Motor neuron (in vitro differentiated cells): ENCODE measurements around the gene PXYLP1. TPM values are rescaled to one million over a fixed set of nuclear protein-coding genes. Genes with fewer than 3 reads are reported as not detected.

Source experiments
- ATAC-seq, 8 experiments: fragments of 200-7000 bp; cut with Tn5 transposase; replicated peaks in 6 of 8; 2 replicates each; pipeline ENCODE4 v1.8.0; 2021; ENCODE audit warnings: mild to moderate bottlenecking in 8 of 8, moderate library complexity in 8 of 8
- H3K27ac ChIP-seq, 2 donors: fragments of 250-450 bp; sonication (Bioruptor Pico); 2 replicates each; pipeline ENCODE4 v1.9.0; 2021; ENCODE audit warnings: antibody characterized with exemption in 2 of 2, mild to moderate bottlenecking in 2 of 2, moderate library complexity in 1 of 2
- H3K4me1 ChIP-seq, 2 donors: fragments of 250-450 bp; sonication (Bioruptor Pico); replicated peaks in 1 of 2; 2 replicates each; pipeline ENCODE4 v1.6.1; 2021; ENCODE audit warnings: antibody characterized with exemption in 2 of 2, mild to moderate bottlenecking in 2 of 2, moderate library complexity in 1 of 2
- H3K4me3 ChIP-seq, 5 donors: fragments of 250-450 bp; sonication (Bioruptor Pico); 2 replicates each; pipeline ENCODE4 v1.9.0; 2021; ENCODE audit warnings: antibody characterized with exemption in 5 of 5, mild to moderate bottlenecking in 5 of 5, moderate library complexity in 4 of 5
- WGBS, 10 experiments: fragments of 450-650 bp; shearing (Covaris generic); methylation state at CpG; one replicate each; pipeline ENCODE4 v1.0.0; 2022; 5-methylcytosine and 5-hydroxymethylcytosine counted together
- in situ Hi-C, 9 experiments: fragments of 400-800 bp; cut with MboI; loops; one replicate each; pipeline ENCODE4 v1.15.0; 2021; ENCODE audit warnings: low sequenced_read_pairs in 9 of 9, low pct_unique_long_range_greater_than_20kb in 2 of 9; ENCODE audit not compliant: unreplicated experiment in 9 of 9
- total RNA-seq, 8 experiments: library from RNA; unstranded; fragments of 300-600 nt; gene quantifications; 2 replicates each; pipeline versions ENCODE4 v1.2.3 to v1.2.4, GENCODE V29; 2022

The PXYLP1 gene
- total RNA-seq, 8 experiments from 2014 or later, result 11.9 to 65.2 (median 40.0) TPM

DNA sequence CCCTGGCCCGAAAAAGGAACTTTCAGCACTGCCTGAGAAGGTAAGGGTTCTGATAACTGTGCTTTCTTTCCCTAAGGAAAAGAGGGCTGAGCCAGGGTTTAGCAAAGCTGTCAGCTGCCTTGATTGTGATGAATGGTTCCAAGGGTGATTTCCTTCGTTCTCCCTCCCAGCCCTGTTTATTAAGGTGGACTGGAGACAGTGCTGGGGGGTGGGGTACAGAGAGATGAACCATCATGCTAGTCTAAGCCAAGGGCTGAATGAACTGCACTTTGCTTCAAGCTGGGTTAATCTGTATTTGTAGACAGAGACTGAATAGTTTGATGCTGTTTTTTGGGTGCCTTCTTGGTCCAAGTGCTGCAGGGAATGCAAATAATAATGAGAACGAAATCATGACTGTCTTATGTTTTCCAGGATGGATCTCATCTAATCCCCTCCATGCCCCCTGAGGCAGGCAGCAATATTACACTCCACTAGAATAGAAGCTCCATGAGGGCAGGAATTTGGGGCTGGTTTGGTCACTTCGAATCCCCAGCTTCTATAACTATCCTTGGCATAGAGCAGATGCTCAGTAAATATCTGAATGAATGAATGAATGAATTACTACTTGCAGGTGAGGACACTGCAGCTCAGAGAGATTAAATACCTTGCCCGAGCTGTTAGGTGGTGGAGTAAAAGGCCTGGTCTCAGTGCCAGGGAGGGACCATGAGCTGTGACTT is 10.9 kb downstream of the PXYLP1 start:
- Histone ChIP-seq H3K4me3 (no peak overlapping the region), H3K4me1 (peaks cover 11 to 12% of the 10 kb centered on the region in 2 donors), H3K27ac (peak overlapping the region; percentile 13 to 88)
- peak in 4 of 8 experiments; percentile 7 to 43 (median 30) for ATAC-seq
- in situ Hi-C loops, result no loop called here
- WGBS, 10 experiments, result 0 to 100% (median 80%) methylated on average over 1 to 3 of the region's 5 CpGs; no CpG with 5 or more reads in 1 of the 10 experiments

DNA sequence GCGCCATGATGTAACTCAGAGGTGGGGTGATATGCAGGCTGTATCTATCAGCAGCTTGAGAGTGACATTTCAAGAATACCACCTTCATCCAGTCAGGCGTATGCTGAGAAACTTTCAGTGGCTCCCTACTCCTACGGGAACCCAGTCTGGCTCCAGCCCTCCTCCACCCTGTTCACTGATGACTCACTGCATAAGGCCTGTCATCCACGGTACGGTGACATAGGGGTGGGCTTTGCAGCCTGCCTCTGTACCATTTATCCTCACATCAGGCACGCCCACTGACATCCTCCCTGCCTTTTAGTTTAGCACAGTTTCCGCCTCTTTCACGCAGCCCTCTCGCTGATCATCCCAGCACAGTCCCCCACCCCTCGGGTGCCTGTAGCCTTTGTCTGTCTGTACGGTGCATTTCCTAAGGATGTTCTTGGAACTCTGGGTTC is 11.7 kb downstream of the PXYLP1 start:
- ATAC-seq, result peak; percentile 42 to 100 (median 99)
- in situ Hi-C loops, result no loop called here
- H3K4me1 ChIP-seq, result peaks cover 11 to 12% of the 10 kb centered on the region in 2 donors
- peak overlapping the region; percentile 67 to 88 for H3K27ac ChIP-seq
- peak overlapping the region in 2 of 5 donors; percentile 5 to 16 for H3K4me3 ChIP-seq
- WGBS, 10 experiments, result 8 to 80% (median 46%) methylated on average over 1 to 6 of the region's 11 CpGs; no CpG with 5 or more reads in 3 of the 10 experiments

DNA sequence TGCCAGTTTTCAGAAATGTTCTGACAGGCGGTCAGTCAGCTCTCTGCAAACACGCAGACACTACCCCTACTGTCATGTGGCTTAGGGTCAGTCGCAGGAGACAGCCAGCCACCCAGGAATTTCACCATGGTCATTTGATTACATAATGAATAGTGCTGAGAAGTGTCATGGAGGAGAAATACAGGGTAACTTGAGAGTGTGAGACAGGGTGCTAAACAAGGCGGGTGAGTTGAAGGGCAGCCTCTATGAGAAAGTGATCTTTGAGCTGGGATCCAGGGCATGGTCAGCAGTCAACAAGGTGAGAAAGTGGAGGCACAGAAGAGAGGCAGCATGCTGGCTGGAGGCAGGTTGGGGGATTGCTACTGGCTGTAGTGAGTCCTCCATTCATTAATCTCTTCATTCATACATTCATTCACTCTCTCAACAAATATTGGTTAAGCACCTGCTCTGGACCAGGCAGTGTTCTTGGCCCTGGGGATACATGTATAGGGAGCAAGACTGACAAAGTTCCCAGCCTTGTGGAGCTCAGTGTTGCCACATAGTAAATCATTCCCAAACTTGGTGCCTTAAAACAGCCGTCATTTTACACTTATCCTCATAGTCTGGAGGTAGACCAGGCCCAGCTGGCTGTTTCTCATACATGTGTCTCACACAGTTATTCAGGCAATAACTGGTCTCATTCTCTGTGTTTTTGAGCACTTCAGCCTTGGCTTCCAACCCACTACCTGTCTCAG is 14.8 kb downstream of the PXYLP1 start:
- WGBS, 10 experiments, result 56 to 100% (median 100%) methylated on average over 1 to 3 of the region's 5 CpGs; no CpG with 5 or more reads in 4 of the 10 experiments
- no peak for ATAC-seq
- Histone ChIP-seq H3K27ac (no peak overlapping the region), H3K4me1 (peaks cover 11 to 12% of the 10 kb centered on the region in 2 donors), H3K4me3 (no peak overlapping the region)
- in situ Hi-C loops, result no loop called here

DNA sequence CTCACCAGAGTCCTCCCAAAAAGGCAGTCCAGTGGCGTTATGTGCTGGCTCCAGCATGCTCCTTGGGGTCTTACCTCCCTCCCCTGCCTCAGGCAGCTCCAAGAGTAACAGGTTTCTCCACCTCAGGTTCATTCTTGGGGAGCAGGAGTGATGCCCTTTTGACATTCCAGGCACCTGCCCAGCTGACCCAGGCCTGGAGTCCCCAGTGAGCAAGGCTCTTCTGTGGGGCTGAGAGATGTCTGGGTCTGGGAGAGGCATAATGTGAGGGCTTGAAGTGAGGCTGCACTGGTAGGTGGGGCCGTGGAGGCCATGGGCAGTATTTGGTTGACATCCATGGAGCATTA is 15.3 kb downstream of the PXYLP1 start:
- in situ Hi-C loops, result no loop called here
- Histone ChIP-seq H3K4me1 (peaks cover 11 to 12% of the 10 kb centered on the region in 2 donors), H3K4me3 (no peak overlapping the region), H3K27ac (no peak overlapping the region)
- 0 to 100% (median 92%) methylated on average over 1 of the region's 2 CpGs; no CpG with 5 or more reads in 6 of the 10 experiments for WGBS, 10 experiments
- ATAC-seq, result no peak

DNA sequence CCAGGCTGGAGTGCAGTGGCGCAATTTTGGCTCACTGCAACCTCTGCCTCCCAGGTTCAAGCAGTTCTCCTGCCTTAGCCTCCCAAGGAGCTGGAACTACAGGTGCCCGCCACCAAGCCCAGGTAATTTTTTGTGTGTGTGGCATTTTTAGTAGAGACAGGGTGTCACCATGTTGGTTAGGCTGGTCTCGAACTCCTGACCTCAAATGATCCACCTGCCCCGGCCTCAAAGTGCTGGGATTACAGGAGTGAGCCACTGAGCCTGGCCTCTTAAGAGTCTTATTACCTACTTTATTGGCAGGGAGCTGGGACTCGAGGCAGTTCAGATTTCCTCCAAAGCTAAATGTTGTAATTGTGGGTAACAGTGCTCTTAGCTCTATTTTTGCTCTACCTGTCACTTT is 16.4 kb downstream of the PXYLP1 start:
- Histone ChIP-seq H3K4me3 (no peak overlapping the region), H3K4me1 (peaks cover 6 to 9% of the 10 kb centered on the region in 2 donors), H3K27ac (no peak overlapping the region)
- ATAC-seq, result no peak
- in situ Hi-C loops, result no loop called here
- 66 to 100% (median 97%) methylated on average over 1 to 4 of the region's 5 CpGs; no CpG with 5 or more reads in 5 of the 10 experiments for WGBS, 10 experiments

DNA sequence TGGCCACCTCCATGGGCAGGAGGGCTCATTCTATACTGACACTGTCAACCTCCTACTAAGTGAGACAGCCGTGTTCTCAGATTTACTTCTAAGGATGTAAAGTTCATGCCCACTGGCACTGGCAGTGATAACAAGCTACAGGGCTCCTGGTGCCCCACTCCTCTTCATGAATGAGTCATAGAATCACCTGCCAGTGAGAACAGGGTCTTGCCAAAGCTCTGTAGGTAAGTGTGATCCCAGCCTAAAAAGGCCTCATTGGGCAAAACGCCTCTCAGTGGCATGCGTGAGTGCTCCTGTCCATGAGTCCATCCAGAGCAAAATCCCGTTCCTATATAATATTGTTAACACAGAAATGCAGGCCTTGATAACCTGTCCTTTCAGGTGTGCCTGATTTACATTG is 17.4 kb downstream of the PXYLP1 start:
- H3K27ac ChIP-seq, result no peak overlapping the region
- in situ Hi-C loops, result no loop called here
- 71 to 100% (median 100%) methylated on average over 1 to 3 of the region's 4 CpGs; no CpG with 5 or more reads in 3 of the 10 experiments for WGBS, 10 experiments
- H3K4me3 ChIP-seq, result no peak overlapping the region
- ATAC-seq, result no peak
- H3K4me1 ChIP-seq, result no peaks in the 10 kb centered on the region

DNA sequence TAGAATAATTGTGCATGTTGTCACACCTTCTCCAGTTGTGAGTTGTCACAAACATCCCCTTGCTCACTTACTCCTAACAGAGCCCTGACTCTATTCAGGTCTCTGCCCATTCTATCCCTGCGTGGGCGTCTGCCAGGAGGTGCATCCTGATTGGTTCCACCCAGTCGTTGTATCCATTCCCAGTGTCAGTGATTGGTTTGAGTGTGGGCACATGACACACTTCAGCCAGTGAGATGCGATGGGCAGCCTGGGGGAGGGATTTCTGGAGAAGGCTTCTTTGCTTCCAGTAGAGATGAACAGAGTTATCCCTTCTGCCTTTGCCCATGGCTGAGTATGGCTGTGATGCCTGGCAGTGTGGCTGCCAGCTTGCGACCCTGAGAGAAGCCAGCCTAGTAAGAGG is 18.7 kb downstream of the PXYLP1 start:
- H3K27ac ChIP-seq, result no peak overlapping the region
- WGBS, 10 experiments, result 60 to 100% (median 91%) methylated on average over 1 to 4 of the region's 5 CpGs; no CpG with 5 or more reads in 5 of the 10 experiments
- ATAC-seq, result no peak
- H3K4me3 ChIP-seq, result no peak overlapping the region
- H3K4me1 ChIP-seq, result no peaks in the 10 kb centered on the region
- in situ Hi-C loops, result no loop called here

DNA sequence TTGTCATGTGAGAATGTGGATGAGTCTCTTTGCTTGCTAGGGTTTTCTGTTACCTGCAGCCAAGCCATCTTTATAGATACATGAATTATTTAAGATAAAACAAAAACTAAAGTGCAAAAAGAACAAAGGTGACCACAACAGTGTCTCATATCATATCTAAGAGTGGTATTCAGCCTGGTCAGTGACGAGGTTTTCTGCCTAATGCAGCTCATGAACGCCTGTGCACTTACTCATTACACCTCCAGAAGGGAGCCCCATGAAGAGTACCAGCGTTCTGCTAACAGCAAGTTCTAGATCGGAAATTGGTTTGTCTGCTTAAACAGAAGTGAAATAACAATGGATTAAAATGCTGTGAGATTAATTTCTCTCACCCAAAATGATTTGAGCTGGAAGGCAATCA is 19.2 kb downstream of the PXYLP1 start:
- ATAC-seq, result no peak
- no peak overlapping the region for H3K4me3 ChIP-seq
- H3K27ac ChIP-seq, result no peak overlapping the region
- H3K4me1 ChIP-seq, result no peaks in the 10 kb centered on the region
- WGBS, 10 experiments, result 67 to 100% (median 94%) methylated on average over 1 to 4 of the region's 4 CpGs
- in situ Hi-C loops, result no loop called here

DNA sequence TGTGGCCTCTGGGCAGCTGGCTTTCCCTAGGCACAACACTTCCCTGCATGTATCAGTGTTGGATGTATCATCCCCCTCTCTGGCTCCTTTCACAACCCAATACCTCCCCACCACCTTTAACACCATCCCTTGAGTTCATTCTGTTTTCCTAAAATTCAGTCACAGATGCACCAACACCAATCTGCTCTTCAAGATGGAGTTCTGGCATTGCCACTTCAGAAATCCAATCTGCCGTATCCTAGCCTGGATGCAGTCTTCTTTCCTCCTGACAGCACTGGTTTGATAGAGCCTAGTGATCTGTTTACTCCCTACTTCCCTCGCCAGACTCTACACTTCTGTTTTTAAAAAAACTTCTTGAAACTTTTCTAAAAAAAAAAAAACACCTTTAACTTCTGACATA is 21.7 kb downstream of the PXYLP1 start:
- Histone ChIP-seq H3K4me1 (no peaks in the 10 kb centered on the region), H3K4me3 (no peak overlapping the region), H3K27ac (no peak overlapping the region)
- 90 to 100% (median 100%) methylated on average over 1 to 2 of the region's 2 CpGs; no CpG with 5 or more reads in 3 of the 10 experiments for WGBS, 10 experiments
- ATAC-seq, result no peak
- in situ Hi-C loops, result no loop called here

DNA sequence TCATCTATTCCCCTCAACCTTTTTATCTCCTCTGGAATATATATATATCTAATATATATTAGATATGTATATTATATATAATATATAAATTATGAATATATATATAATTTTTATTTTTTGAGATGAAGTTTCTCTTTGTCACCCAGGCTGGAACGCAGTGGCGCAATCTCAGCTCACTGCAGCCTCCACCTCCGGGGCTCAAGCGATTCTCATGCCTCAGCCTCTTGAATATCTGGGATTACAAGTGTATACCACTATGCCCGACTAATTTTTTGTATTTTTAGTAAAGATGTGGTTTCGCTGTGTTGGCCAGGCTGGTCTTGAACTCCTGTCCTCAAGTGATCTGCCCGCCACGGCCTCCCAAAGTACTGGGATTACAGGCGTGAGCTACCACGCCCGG is 22.2 kb downstream of the PXYLP1 start:
- Histone ChIP-seq H3K4me3 (no peak overlapping the region), H3K27ac (no peak overlapping the region), H3K4me1 (no peaks in the 10 kb centered on the region)
- in situ Hi-C loops, result no loop called here
- ATAC-seq, result no peak
- WGBS, 10 experiments, result 80 to 100% (median 94%) methylated on average over 1 to 10 of the region's 11 CpGs; no CpG with 5 or more reads in 4 of the 10 experiments

DNA sequence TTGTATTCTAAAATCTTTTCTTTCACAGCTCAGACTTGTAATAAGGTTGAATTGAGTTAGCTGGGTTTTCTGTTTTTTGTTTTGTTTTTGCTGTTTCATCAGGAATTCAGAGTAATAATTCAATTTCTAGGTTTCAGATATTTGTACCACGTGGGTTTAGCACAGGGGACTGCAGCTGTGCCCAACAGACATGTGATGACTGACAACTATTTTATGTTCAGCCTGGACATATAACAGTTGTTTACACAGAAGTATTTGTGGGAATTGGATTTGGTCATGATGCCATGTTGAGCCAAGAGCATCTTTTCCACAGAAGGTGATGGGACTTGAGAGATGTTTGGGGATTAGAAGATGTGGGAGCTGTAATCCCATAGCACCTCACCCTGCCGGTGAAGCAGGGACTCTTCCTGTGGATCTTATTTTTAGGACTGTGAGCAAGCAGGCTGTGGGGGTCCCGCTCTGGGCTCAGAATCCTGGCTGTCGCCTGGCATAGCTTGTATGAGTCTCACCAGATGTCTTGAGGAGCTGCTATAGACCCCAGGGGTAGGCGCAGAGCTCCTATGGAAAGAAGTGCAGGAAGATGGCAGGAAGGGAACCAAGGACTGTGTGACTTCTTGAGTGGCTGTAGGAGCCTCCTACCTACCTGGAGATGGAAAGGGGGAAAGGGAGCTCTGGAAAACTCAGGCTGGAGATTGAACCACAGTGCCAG is 23.7 kb downstream of the PXYLP1 start:
- no peak for ATAC-seq
- in situ Hi-C loops, result no loop called here
- no peak overlapping the region for H3K27ac ChIP-seq
- H3K4me1 ChIP-seq, result peaks cover 9 to 13% of the 10 kb centered on the region in 2 donors
- 0 to 93% (median 78%) methylated on average over 1 to 4 of the region's 5 CpGs; no CpG with 5 or more reads in 2 of the 10 experiments for WGBS, 10 experiments
- no peak overlapping the region for H3K4me3 ChIP-seq

DNA sequence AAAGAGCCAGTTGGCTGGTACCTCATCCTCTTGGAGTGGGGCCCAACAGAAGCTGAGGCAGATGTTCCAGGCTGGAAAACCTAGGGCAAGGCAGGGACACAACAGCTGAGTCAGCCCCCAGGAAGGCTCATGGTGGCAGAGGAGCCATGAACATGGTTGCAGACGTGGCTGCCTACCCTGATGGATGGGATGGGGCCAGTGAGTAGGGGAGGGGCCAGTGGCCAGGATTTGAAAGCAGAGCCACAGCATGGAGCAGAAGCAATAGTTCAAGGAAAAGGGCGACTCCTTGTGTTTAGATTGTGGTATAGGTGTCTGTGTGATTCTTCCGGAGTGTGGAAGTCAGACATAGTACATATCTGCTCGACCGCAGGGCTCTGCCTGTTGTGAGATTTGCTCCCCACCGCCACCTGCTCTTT is 24.2 kb downstream of the PXYLP1 start:
- no peak overlapping the region for H3K27ac ChIP-seq
- peak in 4 of 8 experiments; percentile 40 to 91 (median 84) for ATAC-seq
- H3K4me1 ChIP-seq, result peaks cover 15 to 19% of the 10 kb centered on the region in 2 donors
- H3K4me3 ChIP-seq, result no peak overlapping the region
- in situ Hi-C loops, result no loop called here
- 64 to 93% (median 69%) methylated on average over 3 to 5 of the region's 6 CpGs; no CpG with 5 or more reads in 6 of the 10 experiments for WGBS, 10 experiments

DNA sequence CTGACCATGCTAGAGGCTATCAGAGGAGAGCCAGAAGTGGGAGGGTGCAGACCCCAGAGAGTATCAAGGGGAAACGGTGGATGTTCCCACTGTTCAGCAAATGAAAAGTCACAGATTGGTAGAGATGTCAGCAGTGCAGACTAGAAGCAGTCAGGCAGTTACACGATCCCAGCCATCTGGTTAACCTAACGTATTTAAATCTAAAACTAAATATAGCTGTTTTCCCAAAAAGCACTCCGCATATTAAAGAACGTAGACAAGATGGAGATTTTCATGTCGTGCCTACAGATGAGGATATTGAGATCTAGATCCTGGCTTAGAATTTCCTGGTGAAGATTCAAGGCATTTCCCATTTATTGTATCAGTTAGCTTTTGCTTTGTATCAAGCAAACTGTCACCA is 25.2 kb downstream of the PXYLP1 start:
- Histone ChIP-seq H3K27ac (no peak overlapping the region), H3K4me3 (no peak overlapping the region), H3K4me1 (peaks cover 18 to 21% of the 10 kb centered on the region in 2 donors)
- no peak for ATAC-seq
- in situ Hi-C loops, result no loop called here
- 61 to 100% (median 97%) methylated on average over 1 to 6 of the region's 6 CpGs for WGBS, 10 experiments
